Measurements from ENCODE around the gene ZNG1A.
"Not testable (repeated sequence)": the region's sequence is repeated elsewhere in the genome, so short reads cannot be mapped to it uniquely, and the experiment has no call there.

ZNG1A gene

DNA sequence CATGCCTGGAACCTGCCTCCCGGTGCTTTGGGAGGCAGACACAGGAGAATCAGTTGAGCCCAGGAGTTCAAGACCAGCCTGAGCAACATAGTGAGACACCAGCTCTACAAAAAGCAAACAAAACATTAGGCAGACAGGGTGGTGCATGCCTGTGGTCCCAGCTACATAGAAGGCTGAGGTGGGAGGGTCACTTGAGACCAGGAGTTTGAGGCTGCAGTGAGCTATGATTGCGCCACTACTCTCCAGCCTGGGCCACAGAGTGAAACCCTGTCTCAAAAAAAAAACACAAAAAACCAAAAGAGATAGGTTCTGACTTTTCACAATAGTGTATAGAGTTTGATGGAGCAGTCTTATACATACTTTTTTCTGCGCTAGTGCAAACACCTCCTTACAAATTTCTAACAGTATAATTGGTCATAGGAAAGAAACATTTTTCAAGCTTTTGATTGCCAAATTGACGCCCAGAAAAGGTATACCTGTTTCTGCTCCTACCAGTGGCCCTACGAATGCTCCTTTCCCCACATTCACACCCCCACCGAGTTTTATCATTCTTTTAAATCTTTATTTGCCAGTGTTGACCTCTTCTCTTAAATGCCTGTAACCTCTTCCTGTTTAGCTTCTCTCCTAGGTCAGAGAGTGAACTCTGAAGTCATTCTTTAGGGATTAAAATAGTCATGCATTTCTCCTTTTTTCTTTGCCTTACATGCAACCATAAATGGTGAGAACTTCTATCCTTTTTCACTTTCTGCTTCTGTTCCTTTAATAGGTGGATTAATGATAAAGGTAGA lies 43.3 kb upstream of the ZNG1A start:
- TF ChIP-seq, protein P1, sequence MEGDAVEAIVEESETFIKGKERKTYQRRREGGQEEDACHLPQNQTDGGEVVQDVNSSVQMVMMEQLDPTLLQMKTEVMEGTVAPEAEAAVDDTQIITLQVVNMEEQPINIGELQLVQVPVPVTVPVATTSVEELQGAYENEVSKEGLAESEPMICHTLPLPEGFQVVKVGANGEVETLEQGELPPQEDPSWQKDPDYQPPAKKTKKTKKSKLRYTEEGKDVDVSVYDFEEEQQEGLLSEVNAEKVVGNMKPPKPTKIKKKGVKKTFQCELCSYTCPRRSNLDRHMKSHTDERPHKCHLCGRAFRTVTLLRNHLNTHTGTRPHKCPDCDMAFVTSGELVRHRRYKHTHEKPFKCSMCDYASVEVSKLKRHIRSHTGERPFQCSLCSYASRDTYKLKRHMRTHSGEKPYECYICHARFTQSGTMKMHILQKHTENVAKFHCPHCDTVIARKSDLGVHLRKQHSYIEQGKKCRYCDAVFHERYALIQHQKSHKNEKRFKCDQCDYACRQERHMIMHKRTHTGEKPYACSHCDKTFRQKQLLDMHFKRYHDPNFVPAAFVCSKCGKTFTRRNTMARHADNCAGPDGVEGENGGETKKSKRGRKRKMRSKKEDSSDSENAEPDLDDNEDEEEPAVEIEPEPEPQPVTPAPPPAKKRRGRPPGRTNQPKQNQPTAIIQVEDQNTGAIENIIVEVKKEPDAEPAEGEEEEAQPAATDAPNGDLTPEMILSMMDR (IDR thresholded peaks at IDR 0.05; ENCODE audit: control extremely low read depth, extremely low read depth, low read depth, missing control alignments): no peak
- ChIA-PET POLR2A (interaction anchor here (0.6 kb wide), 1 partner anchor 653 kb away, joined by 3 read pairs; no protein-coding TSS in a partner anchor), CTCF (interaction anchor here (0.9 to 2.2 kb wide), 3 partner anchors 11 to 72 kb away, joined by 3 to 6 read pairs (median 4); no protein-coding TSS in a partner anchor)
- no peak for DNase-seq (ENCODE audit: extremely low spot score)

DNA sequence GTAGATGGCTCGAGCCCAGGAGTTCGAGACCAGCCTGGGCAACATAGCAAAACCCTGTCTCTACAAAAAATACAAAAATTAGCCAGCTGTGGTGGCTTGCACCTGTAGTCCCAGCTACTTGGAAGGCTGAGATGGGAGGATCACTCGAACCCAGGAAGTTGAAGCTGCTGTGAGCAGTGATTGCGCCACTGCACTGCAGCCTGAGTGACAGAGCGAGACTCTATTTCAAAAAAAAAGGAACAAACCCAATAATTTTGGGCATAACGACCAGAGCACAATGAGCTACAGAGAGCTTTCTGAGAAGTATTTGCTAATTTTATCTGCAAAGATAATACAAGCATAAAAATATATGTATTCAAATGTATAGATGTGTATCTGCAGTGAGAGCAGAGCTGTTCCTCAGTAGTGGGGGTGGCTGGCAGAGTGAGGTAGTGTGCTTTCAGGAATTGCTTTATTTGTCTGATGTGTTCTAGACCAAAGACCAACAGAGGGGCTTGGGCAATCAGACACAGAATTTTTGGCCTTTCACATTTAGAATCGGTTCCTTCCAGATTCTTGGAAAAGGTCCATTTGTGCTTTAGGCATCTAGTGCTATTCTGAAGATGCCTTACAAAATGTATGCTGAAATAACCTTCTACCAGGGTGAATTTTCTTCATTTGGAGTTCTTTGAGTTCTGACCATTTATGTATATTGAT lies 41.0 kb upstream of the ZNG1A start:
- TF ChIP-seq, protein P1 (IDR thresholded peaks at IDR 0.05; ENCODE audit: control extremely low read depth, extremely low read depth, low read depth, missing control alignments): no peak
- no peak for DNase-seq (ENCODE audit: extremely low spot score)
- ChIA-PET POLR2A (interaction anchor here (0.6 to 0.7 kb wide), 3 partner anchors 181 to 1822 kb away, joined by 3 to 7 read pairs (median 6); no protein-coding TSS in a partner anchor), CTCF (no interaction called here)

DNA sequence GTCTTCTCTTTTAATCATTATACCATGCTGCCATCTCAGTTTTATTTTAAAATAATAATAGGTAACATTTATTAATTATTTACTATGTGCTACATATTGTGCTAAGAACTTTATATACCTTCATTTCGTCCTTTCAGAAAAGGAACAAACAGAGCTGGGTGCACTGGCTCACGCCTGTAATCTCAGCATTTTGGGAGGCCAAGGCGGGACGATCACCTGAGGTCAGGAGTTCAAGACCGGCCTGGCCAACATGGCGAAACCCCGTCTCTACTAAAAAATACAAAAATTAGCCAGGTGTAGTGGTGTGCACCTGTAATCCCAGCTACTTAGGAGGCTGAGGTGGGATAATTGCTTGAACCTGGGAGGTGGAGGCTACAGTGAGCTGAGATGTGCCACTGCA lies 40.2 kb upstream of the ZNG1A start:
- CTCF ChIA-PET; DNase-seq (ENCODE audit: extremely low spot score): not testable (repeated sequence)
- POLR2A ChIA-PET: interaction anchor here (0.6 kb wide), 1 partner anchor 1823 kb away, joined by 7 read pairs; no protein-coding TSS in a partner anchor

DNA sequence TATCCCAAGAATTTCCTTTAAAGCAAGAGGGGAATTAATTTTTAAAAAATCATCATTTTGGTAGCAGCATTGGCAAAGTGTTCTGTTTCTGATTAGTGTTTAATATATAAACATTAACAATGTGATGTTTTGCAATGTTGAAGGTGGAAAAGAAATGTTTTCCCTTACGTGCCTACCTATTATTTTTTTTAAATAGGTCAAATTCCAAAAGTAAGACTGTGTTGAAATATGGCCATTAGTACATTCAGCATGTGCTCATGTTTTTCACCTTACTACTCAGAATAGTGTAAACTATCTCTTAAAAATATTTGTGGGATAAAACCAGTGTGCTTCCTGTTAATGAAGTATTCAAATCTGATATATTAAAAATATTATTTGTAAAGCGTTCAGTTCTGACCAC lies 39.1 kb upstream of the ZNG1A start:
- TF ChIP-seq, protein P1 (IDR thresholded peaks at IDR 0.05; ENCODE audit: control extremely low read depth, extremely low read depth, low read depth, missing control alignments): no peak
- CTCF ChIA-PET: no interaction called here
- POLR2A ChIA-PET: no interaction called here
- DNase-seq (ENCODE audit: extremely low spot score): no peak

DNA sequence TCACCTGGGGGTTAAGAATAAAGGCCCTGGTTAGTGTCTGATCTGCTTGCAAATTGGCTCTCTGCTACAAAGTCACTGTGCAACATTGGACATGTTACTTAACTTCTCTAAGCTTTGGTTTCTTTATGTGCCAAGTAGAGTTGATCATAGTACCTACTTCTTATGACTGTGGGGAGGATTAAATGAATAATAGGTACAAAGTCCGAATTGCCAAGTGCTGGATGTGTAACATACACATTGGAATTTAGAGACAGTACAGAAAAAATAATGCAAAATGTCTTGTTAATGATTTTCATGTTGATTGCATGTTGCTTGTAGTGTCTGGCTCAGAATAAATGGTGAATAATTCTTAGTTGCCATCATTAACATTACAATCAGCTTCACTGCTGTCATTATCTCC lies 38.0 kb upstream of the ZNG1A start:
- POLR2A ChIA-PET: no interaction called here
- CTCF ChIA-PET: interaction anchor here (1.0 to 1.1 kb wide), 2 partner anchors 19 to 90 kb away, joined by 3 read pairs; no protein-coding TSS in a partner anchor

DNA sequence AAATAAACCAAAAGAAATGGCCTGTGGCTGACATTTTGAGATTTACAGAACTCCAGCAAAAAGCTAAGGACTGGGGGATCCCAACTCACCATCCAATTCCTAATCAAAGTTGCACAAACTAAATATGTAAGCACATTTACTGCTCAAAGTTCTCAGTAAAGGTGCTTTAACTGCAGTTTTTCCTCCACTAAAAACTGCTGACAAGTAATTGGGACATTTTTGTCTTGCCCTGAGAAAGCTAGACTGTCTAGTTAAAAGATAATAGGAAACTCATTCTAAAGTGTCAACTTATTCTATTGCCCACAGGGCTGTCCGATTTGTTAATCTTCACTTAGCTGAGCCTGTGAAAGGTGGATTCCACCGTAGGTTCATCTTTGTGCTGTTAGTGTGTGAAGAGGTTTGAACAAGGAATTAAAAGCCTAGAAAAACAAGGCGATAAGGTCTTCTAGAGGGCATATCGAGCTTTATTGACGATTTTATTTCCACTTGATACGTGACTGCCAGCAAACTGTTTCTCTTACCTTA lies 36.8 kb upstream of the ZNG1A start:
- ChIA-PET POLR2A (no interaction called here), CTCF (interaction anchor here (0.8 to 3.1 kb wide), 14 partner anchors 9 to 90 kb away, joined by 3 to 24 read pairs (median 6); no protein-coding TSS in a partner anchor)
- TF ChIP-seq, protein P1 (IDR thresholded peaks at IDR 0.05; ENCODE audit: control extremely low read depth, extremely low read depth, low read depth, missing control alignments): no peak
- no peak for DNase-seq (ENCODE audit: extremely low spot score)

More for the DNA sequence above, 38.0 kb upstream of the ZNG1A start:
- TF ChIP-seq, protein P1 (IDR thresholded peaks at IDR 0.05; ENCODE audit: control extremely low read depth, extremely low read depth, low read depth, missing control alignments): no peak
- DNase-seq (ENCODE audit: extremely low spot score): no peak
